Fibroblast of lung (primary cell): Measurements from ENCODE around the gene NEO1.

ENCODE experiments used
- EZH2 ChIP-seq: IDR thresholded peaks from 2 replicates; pipeline ENCODE4 v1.5.1; 2012; ENCODE audit warnings: low read length, control low read depth, mild to moderate bottlenecking; ENCODE audit errors: missing control alignments
- TF ChIP-seq, protein P1 (sequence below), 2 donors: IDR thresholded peaks in 1 of 2; conservative IDR thresholded peaks in 1 of 2; 1 replicate in 1 of 2; 2 replicates in 1 of 2; pipeline ENCODE4 v1.5.1; 2011 to 2012; ENCODE audit warnings: low read length in 2 of 2, control low read depth in 1 of 2, inconsistent platforms in 1 of 2, low read depth in 1 of 2, mild to moderate bottlenecking in 1 of 2

DNA sequence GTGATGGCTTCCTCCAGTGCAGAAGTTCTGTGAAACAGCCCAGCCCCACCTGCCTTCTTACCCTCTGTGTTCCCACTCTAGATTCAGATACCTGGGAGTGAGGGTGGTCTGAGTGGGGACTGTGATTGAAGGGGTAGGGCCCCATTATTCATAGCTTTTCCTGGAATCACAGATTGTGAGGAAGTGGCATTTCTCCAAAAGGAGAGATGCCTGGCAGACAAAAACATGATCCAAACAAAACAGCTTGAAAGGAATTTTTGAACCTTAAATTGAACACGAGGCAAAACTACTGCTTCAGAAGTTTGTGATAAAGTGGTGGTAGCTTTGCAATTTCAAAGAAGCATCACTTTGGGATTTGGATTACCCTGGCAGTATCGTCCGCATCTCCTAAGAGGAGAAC is 29.2 kb upstream of the NEO1 start:
- TF ChIP-seq, protein P1, sequence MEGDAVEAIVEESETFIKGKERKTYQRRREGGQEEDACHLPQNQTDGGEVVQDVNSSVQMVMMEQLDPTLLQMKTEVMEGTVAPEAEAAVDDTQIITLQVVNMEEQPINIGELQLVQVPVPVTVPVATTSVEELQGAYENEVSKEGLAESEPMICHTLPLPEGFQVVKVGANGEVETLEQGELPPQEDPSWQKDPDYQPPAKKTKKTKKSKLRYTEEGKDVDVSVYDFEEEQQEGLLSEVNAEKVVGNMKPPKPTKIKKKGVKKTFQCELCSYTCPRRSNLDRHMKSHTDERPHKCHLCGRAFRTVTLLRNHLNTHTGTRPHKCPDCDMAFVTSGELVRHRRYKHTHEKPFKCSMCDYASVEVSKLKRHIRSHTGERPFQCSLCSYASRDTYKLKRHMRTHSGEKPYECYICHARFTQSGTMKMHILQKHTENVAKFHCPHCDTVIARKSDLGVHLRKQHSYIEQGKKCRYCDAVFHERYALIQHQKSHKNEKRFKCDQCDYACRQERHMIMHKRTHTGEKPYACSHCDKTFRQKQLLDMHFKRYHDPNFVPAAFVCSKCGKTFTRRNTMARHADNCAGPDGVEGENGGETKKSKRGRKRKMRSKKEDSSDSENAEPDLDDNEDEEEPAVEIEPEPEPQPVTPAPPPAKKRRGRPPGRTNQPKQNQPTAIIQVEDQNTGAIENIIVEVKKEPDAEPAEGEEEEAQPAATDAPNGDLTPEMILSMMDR (conservative IDR thresholded peaks at IDR 0.05 in 1 of 2, IDR thresholded peaks at IDR 0.05 in 1 of 2; ENCODE audit: low read depth in 1 of 2, low read length in 2 of 2): no peak
- no peak for TF ChIP-seq EZH2
